Endometrial microvascular endothelial cells (primary cell): ENCODE results near the gene LDLRAD3. TPM values are rescaled to one million over a fixed set of nuclear protein-coding genes. Genes with fewer than 3 reads are reported as not detected.

ENCODE experiments used
- in situ Hi-C: cut with HindIII; loops from 2 replicates; pipeline ENCODE4 v1.10.0; 2017; ENCODE audit warnings: low sequenced_read_pairs, low pct_unique_long_range_greater_than_20kb; ENCODE audit errors: inconsistent ontology term
- total RNA-seq: library from RNA; depleted of rRNA; stranded (reverse); fragments of >200 nt; gene quantifications from one replicate; pipeline ENCODE4 v1.2.3, GENCODE V29; 2015; ENCODE audit errors: inconsistent ontology term

LDLRAD3 gene
- total RNA-seq, 1 donor from 2014 or later, result 17.2 TPM

GRCh38 chr11:36224209-36224882 lies 280.5 kb downstream of the LDLRAD3 start:
- in situ Hi-C loops, result no loop called here

- in situ Hi-C loops, result no loop called here
Measured at GRCh38 chr11:36227044-36227443, 283.2 kb downstream of the LDLRAD3 start.

- in situ Hi-C loops, result no loop called here
Measured at GRCh38 chr11:36228689-36229088, 284.8 kb downstream of the LDLRAD3 start.

GRCh38 chr11:36229091-36229705 lies 285.3 kb downstream of the LDLRAD3 start:
- in situ Hi-C loops, result no loop called here

- in situ Hi-C loops, result no loop called here
Measured at GRCh38 chr11:36230779-36231699, 287.2 kb downstream of the LDLRAD3 start.

GRCh38 chr11:36233204-36233603 lies 289.3 kb downstream of the LDLRAD3 start:
- in situ Hi-C loops, result no loop called here

- in situ Hi-C loops, result no loop called here
Measured at GRCh38 chr11:36234825-36235224, 291.0 kb downstream of the LDLRAD3 start.

- in situ Hi-C loops, result no loop called here
Measured at GRCh38 chr11:36235750-36236149, 291.9 kb downstream of the LDLRAD3 start.

- in situ Hi-C loops, result no loop called here
Measured at GRCh38 chr11:36237391-36237790, 293.5 kb downstream of the LDLRAD3 start.

GRCh38 chr11:36238036-36238631 lies 294.3 kb downstream of the LDLRAD3 start:
- in situ Hi-C loops, result no loop called here

GRCh38 chr11:36238881-36239280 lies 295.0 kb downstream of the LDLRAD3 start:
- in situ Hi-C loops, result no loop called here

- in situ Hi-C loops, result no loop called here
Measured at GRCh38 chr11:36239636-36240035, 295.8 kb downstream of the LDLRAD3 start.

GRCh38 chr11:36240173-36240572 lies 296.3 kb downstream of the LDLRAD3 start:
- in situ Hi-C loops, result no loop called here

- in situ Hi-C loops, result no loop called here
Measured at GRCh38 chr11:36240801-36241200, 296.9 kb downstream of the LDLRAD3 start.

- in situ Hi-C loops, result no loop called here
Measured at GRCh38 chr11:36241497-36241896, 297.6 kb downstream of the LDLRAD3 start.

GRCh38 chr11:36243641-36244040 lies 299.8 kb downstream of the LDLRAD3 start:
- in situ Hi-C loops, result no loop called here

- in situ Hi-C loops, result no loop called here
Measured at GRCh38 chr11:36247493-36247892, 303.6 kb downstream of the LDLRAD3 start.

GRCh38 chr11:36248436-36248835 lies 304.6 kb downstream of the LDLRAD3 start:
- in situ Hi-C loops, result no loop called here

- in situ Hi-C loops, result no loop called here
Measured at GRCh38 chr11:36249246-36249645, 305.4 kb downstream of the LDLRAD3 start.
